Peyer's patch (tissue), 4 donors: Measurements from ENCODE around the gene TMEM231.

Experiments used
- CTCF ChIP-seq, 6 experiments: fragments of 450-650 bp in 4 of 6; fragments of 200-600 bp in 2 of 6; sonication (generic) in 1 of 6; IDR thresholded peaks; one replicate each; pipeline ENCODE4 v1.5.1; 2017 to 2019; ENCODE audit warnings: antibody characterized with exemption in 6 of 6, mild to moderate bottlenecking in 3 of 6, moderate library complexity in 1 of 6
- POLR2A ChIP-seq, 2 donors: fragments of 450-650 bp; IDR thresholded peaks; one replicate each; pipeline ENCODE4 v1.5.1; 2017; ENCODE audit warnings: antibody characterized with exemption in 2 of 2, mild to moderate bottlenecking in 2 of 2, moderate library complexity in 2 of 2

DNA sequence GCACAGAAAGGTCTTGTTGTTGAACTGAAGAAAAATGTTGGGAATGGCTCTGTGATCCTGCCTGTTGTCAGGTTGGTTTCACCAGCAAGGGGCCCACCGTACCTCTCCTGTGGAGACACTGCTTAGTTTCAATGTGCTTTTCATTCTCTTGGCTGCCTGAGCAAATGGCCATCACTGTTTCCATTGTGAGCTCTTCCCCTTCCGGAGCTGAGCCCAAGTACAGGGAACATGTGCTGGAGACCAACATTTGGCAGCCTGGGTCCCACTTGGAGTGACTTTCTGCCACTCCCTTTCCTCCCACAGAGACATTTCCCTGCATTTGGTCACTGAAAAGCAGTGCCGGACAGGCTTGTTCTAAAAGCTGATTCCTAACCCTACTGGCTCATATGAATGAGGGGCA lies 33.3 kb upstream of the TMEM231 start:
- TF ChIP-seq CTCF (IDR thresholded peaks at IDR 0.05) (no peak), POLR2A (IDR thresholded peaks at IDR 0.05) (no peak)
